HG03196 (cell line): ENCODE data around the gene TEX54.
A peak's percentile ranks its signal among the peaks of the same experiment; 100 is the strongest.
"Not testable (repeated sequence)": the region's sequence is repeated elsewhere in the genome, so short reads cannot be mapped to it uniquely, and the experiment has no call there.

Experiments used
- ATAC-seq: cut with Tn5 transposase; IDR thresholded peaks from one replicate; pipeline ENCODE4 v1.9.1; 2021; ENCODE audit not compliant: unreplicated experiment

The TEX54 gene

DNA sequence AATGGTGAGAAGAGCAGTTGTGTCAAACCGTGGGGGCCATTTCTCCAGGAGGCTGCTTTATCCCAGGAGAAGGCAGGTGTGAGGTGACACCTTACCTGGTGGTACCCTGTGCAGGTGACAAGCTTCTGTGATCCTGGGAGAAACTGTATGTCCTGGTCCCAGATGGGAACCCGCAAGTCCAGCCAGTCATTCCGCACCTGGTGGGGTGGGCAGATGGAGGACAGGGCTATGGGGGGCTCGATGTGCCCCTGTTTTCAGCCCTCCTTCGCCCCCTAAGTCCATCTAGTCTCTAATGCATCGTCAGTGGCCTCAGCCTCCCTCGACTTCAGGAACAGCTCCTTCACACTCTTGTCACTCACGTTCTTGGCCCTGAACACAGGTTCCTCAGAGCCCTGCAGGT is 2.7 kb upstream of the TEX54 start:
- no peak for ATAC-seq

DNA sequence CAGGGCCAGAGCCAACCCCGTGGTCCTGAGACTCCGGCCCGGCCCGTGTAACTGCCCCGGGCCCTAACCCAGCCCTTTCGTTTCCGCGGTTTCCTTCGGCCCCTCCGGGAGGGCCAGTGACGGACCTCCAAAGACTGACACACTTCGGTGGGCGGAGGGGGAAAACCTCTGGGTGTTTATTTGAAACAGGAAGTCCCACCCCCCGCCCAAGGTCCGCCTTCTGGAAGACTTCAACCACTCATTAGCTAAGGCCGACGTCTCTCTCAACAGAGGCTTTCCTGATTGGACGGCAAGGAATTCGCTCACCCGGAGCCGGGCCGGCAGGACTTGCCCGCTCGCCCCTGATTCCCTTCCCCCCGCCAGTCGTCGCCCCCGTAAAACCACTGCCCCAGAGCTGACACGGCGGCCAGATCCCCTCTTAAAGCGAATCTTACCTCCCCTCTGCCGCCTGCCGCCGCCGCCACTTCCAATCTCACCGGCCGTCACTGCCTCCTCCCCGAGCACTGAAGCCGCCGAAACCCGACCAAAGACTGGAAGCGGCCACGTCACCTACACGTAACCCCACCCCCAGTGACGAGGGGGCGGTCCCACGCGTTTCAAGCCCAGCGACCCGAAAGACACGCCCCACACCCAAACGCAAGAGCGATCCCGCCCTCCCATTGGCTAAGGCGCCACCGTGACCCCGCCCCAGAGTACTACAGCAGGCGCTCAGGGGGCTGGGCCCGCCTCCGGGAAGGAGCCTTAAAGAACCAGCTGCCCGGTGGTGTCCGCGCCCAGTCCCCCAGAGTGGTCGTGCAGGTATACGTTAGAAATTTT is 913 bp downstream of the TEX54 start, which contains the start of gene STX5:
TSS of gene STX5 (minus strand) at position 532 of the 816 bp plus-strand sequence. CDS start 808 bp downstream, outside the sequence.
- ATAC-seq, result peak; percentile 75

DNA sequence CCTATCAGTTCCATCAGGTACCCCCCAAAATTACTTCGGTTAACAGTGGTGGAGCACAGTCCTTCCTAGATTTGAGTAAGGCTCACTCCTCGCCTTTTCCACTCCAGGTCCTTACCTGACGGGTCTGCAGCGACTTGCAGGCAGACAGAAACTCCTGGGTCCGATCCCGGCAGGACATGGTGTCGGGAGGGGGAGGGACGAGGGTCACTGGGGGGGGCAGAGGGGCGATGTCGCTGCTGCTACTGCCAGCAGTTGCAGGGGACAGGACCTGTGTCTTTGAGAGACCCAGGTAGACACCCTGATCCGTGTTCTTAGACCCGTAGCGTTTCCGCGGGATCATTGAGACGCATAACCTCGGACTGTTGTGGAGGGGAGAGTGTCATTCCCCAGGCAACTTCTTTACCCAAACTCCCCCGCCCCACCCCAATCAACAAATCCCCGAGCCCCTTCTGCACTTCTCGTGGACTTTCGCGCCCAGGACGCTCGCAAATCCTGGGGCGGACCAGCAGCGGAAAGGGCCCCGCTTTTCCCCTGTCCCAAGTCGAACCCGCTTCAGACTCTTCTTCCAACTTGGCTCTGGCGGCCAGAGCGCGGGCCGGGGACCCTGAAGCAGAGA is 1.6 kb downstream of the TEX54 start:
- ATAC-seq, result no peak

DNA sequence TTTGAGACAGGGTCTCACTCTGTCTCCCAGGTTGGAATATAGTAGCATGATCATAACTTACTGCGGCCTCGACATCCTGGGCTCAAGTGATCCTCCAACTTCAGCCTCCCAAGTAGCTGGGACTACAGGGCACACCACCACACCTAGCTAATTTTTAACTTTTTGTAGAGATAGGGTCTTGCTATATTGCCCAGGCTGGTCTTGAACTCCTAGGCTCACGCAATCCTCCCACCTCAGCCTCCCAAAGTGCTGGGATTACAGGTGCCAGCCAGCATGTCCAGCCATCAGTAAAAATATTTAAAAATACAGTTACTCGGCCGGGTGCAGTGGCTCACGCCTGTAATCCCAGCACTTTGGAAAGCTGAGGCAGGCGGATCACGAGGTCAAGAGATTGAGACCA is 4.5 kb downstream of the TEX54 start:
- ATAC-seq, result not testable (repeated sequence)

DNA sequence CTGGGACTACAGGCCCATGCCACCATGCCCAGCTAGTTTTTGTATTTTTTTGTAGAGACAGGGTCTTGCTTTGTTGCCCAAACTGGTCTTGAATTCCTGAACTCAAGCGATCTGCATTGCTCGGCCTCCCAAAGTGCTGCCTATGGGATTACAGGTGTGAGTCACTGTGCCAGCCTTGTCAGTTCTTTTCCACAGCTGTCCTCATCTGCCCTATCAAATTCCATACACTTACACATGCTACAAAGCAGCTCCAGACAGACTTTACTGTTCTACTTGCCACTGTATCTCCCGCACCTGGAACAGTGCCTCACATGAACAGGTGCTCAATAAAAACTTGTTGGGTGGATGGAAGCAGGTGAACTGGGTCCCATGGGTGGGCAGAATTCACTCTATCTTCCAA is 9.0 kb downstream of the TEX54 start:
- no peak for ATAC-seq

DNA sequence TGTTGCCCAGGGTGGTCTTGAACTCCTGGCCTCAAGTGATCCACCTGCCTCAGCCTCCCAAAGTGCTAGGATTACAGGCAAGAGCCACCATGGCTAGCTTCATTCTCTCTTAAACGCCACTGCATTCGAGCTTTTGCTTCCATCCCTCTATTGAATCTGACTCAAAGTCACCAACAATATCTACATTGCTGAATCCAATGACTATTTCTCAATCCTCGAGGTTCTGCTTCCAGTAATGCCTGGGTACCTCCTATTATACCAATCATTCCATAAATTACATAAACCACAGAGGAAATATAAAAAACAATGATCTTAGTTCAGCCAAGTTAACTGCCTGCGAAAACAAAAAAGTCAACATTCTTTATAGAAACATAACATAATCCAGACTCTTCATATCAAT is 15.5 kb downstream of the TEX54 start:
- ATAC-seq, result no peak

DNA sequence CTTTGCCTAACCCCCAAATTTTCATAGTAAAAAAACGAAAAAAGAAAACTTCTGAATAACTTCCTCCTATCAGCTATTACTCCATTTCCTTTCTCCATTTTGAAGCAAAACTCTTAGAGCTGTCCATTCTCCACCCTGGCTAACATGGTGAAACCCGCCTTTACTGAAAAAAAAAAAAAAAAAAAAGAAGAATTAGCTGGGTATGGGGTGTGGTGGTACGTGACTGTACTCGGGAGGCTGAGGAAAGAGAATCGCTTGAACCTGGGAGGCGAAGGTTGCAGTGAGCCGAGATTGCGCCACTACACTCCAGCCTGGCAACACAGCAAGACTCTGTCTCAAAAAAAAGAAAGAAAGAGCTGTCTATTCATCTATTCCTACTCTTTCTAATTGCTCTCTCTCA is 16.1 kb downstream of the TEX54 start:
- no peak for ATAC-seq

DNA sequence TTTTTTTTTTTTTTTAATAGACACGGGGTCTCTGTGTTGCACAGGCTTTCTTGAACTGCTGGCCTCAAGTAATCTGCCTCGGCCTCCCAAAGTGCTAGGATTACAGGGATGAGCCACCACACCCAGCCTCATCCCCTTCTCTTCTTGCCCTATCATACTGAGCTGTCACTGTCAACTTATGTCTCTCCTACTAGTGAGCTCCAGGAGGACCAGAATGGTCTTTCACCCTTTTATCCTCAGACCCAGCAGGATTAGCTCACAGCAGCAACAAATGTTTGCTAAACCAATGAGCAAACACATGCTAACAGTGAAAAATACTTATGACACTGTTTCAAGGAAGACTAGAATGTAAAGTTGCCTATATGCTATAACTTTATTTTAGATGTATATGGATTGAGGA is 21.0 kb downstream of the TEX54 start:
- ATAC-seq, result no peak

DNA sequence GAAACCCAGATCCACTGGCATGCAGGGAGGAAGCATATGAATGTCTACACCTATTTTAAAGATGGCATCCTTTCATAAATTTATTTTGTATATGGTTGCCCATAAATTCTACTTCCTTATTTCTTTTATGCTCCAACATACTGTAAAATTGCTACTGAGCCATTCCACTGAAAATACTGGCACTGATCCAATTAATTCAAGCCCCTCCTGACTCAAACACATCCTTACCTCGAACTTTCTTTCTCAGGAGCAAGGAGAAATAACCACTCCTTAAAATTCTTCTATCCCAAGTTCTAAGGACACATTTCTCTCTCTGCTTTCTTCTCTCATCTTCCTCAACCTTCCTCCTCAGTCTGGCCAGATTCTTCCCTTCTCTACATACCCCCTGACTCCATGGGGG is 21.9 kb downstream of the TEX54 start:
- ATAC-seq, result no peak

DNA sequence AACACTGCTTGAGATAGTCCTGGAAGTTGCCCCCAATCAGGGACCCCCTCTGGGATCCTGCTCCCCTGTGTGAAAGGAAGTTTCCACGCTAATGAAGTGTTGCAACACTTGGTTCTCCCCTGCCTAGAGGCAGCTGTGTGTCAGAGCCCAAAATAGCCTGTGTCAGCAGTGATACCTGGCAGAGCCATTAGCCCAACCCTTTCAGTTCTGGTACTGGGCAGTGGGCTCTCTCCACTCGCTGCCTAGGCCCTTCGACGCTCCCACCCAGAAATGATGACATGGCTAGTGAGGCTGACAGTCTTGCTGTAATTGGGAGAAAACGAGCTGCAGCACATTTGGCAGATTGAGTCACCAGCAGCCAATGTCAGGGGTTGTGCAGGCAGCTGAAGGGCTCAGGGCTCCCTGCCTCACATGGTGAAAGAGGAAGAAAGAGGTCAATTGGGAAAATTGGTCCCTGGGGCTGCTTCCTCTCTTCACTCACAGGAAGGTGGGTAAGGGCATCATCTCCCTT is 26.0 kb downstream of the TEX54 start:
- ATAC-seq, result no peak

DNA sequence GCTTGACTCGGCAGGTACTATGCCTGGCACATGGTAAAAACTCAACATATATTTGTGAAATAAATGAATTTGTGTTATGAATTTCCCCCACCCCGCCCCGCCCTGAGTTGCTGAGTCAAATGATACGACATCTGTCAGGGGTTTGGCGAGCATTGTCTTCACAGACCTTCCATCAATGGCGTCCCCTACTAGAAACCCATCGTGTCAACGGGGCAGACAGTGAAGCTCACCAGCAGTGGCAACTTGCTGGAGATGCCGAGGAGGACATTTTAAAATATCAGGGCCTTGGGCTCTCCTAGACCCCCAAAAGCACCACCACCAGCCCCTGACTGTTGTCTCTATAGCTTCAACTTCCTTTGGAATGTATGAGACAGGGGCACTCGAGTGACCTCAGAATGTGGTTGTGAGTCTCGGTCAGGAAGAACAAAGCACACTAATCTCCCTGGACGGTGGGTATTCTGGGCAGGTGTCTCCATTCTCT is 26.6 kb downstream of the TEX54 start:
- no peak for ATAC-seq

DNA sequence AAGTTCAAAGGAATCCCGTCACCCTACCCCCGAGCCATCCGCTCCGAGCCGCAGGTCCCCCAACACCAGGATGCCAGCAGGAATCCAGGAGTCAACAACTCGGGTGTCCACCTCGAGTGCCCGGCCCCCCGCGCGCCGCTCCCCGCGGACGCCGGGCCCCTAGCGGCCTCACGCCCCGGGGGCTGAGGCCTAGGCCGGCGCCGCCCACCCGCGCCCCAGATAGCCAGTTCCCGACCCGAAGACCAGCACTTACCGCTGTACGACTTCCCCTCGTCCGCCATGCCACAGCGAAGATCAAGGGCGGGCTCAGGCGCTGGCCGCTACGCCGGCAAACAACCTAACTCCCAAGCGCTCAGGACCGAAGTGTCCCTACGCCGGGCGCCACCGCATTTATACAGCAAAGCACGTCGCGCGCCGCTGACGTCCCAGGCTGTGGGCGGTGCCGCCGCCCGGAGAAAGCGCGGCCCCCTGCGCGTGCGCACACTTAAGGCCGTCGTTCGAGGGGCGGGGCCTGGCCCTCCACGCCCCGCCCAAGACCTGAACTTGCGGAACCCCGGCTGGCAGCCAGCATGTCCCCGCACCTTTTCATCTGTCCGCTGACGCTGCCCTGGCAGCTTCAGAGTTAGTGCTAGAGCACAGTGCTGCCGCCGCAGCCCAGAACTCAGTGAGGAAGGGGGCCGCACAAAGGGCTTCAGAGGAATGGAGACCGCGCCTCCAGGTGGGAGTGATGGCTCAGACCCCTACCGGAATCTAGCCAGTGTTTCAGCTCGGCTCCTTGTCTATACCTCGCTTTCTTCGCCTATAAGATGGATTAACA is 27.4 kb downstream of the TEX54 start, which contains the start of gene NXF1:
TSS of gene NXF1 (minus strand) at position 365 of the 817 bp plus-strand sequence. CDS start at position 281, 84 bp downstream.
- ATAC-seq, result peak; percentile 81

DNA sequence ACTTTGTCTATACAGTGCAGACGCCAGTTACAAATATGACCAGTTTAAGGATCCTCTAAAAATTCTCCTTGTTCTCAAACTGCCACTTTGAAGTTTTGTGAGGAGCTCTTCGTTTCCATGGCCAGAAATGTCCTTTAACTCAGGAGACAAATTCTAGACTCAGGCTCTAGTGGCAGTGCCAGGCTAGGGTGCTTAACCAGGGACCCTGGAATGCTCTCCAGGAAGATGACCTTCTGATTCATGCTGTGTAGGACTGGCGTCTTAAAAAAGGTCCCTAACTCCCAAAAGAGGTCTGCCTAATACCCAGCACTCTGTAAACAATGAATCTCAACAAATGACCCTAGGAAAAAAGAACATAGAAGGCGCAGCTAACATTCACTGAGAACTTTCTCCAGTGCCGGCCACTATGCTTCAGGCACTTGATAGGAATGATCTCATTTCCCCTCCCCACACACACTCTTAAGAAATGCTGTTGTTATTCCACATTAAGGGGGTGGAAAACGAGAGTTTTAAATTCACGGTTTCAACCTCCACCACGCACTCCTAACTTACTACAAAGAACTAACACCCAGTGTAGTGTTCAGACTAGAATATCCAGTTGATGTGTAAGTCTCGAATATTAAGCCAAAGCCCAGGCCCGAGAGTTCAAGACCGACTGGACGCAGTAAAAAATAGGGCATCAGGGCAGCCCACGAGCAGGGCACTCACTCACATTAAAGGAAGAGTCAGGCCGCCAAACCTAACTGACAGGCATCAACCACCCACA is 28.1 kb downstream of the TEX54 start:
- no peak for ATAC-seq

DNA sequence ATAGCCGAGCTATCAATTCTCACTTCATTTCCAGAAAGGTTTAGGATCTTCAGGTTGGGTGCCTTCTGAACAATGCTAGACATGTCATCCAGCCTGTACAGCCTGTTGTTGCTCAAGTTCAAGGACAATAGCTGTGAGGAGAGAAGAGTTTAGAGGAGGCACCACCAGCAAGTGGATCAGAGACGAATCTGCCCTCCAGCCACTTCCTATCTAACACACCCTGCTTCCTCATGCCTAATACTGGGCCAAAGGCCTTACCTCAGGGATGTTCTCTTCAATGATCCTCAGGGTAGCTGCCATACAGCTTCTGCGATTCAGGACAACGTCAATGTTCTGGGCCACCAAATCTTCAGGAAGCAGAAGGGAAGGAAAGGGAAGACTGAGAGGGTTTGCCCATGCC is 31.6 kb downstream of the TEX54 start:
- ATAC-seq, result no peak

DNA sequence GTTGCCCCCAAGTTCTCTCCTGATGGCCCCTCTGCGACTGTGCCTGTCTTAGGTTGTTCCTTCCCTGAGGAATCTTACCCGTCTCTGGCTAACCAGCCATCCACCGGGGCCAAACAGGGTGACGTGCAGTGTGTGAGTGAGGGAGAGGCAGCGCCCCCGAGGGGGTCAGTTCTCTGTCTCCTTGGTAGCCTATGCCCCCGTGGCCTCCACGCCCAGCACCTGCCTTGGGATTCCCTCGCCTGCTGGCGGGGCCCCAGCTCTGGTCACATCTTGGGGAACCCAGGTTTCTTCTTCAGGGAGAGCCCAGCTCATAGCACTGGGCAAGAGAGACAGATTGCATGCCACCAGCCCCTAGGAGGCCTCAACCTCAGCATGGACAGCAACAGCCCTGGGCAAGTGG is 33.2 kb downstream of the TEX54 start:
- ATAC-seq, result no peak

DNA sequence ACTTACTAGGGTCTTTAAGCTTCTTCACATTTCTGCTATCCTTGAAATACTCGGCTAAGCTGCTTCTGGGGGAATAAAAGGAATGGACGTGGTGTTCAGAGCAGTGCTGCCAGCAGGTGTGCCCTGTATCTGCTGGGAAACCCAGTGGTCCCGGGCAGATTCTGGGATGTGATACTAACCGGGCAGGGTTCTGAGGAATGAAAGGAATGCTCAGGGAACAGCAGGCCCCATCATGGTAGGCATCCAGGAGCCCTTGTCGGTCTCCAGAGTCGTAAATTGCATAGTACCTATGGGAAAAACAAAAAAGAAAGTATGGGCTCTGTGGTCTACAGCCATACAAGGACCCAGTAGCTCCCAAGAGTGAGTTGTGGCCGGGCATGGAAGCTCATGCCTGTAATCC is 36.4 kb downstream of the TEX54 start:
- no peak for ATAC-seq

DNA sequence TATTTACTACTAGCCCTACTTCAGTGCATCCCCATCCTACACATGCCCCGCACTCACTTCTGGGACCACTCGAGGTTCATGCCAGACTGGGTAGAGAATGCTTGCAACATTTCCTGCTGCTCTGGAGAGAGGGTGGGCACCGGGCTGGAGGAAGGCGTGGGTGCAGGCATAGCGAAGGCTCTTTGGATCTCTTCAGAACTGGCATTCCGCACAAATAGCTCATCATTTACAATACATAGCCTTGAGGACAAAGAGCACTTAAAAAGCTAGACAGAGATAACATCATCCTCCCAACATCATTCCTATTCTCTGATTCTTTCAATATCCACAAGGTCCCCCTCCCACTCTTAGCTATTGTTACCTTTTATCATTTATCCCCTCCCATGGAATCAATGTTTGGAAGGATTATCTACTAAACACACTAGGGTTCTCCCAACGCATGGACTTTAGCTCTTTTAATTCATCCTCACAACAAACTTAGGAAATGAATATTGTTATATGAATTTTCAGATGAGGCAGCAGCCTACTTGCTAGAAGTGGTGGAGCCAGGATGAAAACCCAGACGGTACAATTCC is 38.4 kb downstream of the TEX54 start:
- ATAC-seq, result no peak

DNA sequence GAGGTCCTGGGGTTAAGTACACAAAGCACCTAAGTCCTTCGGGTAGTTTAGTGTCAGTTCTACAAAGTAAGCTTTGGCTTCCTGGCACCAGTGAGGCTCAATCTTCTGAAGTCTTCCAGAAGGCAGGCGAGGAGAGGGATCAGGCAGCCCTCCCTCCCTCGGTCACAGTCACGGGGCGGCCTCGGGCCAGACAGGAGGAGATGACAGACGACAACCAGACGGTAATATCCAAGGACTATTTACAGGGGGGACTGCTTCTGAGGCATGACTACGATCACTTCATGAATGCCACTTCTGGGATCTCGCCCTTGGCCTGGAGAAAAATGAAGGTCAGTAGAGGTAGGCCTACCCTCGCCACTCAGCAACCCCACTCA is 40.5 kb downstream of the TEX54 start:
- ATAC-seq, result no peak

DNA sequence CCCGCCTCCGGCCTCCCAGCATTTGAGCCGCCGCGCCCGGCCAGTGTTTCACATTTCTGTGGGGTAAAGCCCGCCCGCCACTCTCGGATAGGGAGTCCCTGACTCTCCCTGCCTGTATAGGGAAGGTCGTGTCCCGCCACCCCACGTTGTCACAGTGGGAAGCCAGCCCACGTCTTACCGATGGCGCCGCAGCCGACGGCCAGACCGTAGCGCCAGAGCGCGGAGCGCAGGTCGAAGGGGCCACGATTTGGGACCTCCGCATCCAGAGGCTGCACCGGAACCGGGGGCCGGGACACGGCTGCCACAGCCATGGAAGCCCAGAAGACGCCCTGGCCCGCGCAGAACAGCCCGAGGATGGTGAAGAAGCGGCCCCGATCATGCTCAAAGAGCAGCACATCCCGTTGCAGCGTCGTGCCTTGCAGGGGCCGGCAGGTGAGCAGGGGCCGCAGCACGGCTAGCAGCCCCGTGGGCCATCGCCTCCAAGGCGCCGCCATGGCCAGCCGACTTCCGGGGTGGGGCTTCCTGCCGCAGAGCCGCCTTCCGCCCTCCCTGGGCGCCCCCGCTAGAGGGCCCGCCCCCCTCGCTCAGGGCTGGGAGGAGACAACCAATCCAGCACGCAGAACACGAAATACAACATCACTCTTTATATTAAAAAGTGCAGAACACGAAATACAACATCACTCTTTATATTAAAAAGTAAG is 41.0 kb downstream of the TEX54 start, which contains the start of gene TMEM223:
TSS of gene TMEM223 (minus strand) at position 506 of the 701 bp plus-strand sequence. CDS start at position 494, 12 bp downstream.
- ATAC-seq, result peak; percentile 51
